Nephron (organoid): Measurements from ENCODE around the gene KRTAP20-3.

Source experiments
- H3K27ac Mint-ChIP-seq, 3 experiments: 2 replicates each; pipeline ENCODE4 v1.8.0; 2020; ENCODE audit warnings: mixed read lengths in 3 of 3, mild to moderate bottlenecking in 2 of 3, moderate library complexity in 1 of 3
- H3K27me3 Mint-ChIP-seq: 2 replicates; pipeline ENCODE4 v1.8.0; 2021; ENCODE audit warnings: low read depth, mild to moderate bottlenecking, moderate library complexity, mixed read lengths
- H3K36me3 Mint-ChIP-seq: 2 replicates; pipeline ENCODE4 v1.8.0; 2020; ENCODE audit warnings: low read depth, mixed read lengths
- H3K4me1 Mint-ChIP-seq: 2 replicates; pipeline ENCODE4 v1.8.0; 2020; ENCODE audit warnings: mixed read lengths
- H3K4me3 Mint-ChIP-seq, 3 experiments: 2 replicates each; pipeline ENCODE4 v1.8.0; 2020; ENCODE audit warnings: mild to moderate bottlenecking in 3 of 3, mixed read lengths in 3 of 3, moderate library complexity in 2 of 3
- H3K9me3 Mint-ChIP-seq: 2 replicates; pipeline ENCODE4 v1.8.0; 2020; ENCODE audit warnings: mixed read lengths
- CTCF ChIP-seq, 3 experiments: fragments of 200-600 bp; sonication (generic); IDR thresholded peaks; one replicate each; pipeline ENCODE4 v1.5.0; 2021; ENCODE audit warnings: antibody characterized with exemption in 3 of 3; ENCODE audit not compliant: unreplicated experiment in 3 of 3

KRTAP20-3 gene

GRCh38 chr21:30668776-30669175 lies 26.1 kb downstream of the KRTAP20-3 start:
- no peak for TF ChIP-seq CTCF (IDR thresholded peaks at IDR 0.05; ENCODE audit: unreplicated experiment in 3 of 3)
- no peaks in the 10 kb centered on the region for H3K36me3 Mint-ChIP-seq
- peaks cover 5% of the 10 kb centered on the region for H3K9me3 Mint-ChIP-seq
- no peak overlapping the region for H3K27ac Mint-ChIP-seq
- H3K4me1 Mint-ChIP-seq: no peaks in the 10 kb centered on the region
- no peak overlapping the region for H3K4me3 Mint-ChIP-seq
- H3K27me3 Mint-ChIP-seq: no peaks in the 10 kb centered on the region

GRCh38 chr21:30672985-30673650 lies 30.5 kb downstream of the KRTAP20-3 start:
- H3K9me3 Mint-ChIP-seq: peaks cover 5% of the 10 kb centered on the region
- no peak overlapping the region for H3K27ac Mint-ChIP-seq
- H3K4me1 Mint-ChIP-seq: no peaks in the 10 kb centered on the region
- no peak for TF ChIP-seq CTCF (IDR thresholded peaks at IDR 0.05; ENCODE audit: unreplicated experiment in 3 of 3)
- H3K27me3 Mint-ChIP-seq: no peaks in the 10 kb centered on the region
- no peaks in the 10 kb centered on the region for H3K36me3 Mint-ChIP-seq
- no peak overlapping the region for H3K4me3 Mint-ChIP-seq

- H3K27ac Mint-ChIP-seq: no peak overlapping the region
- no peaks in the 10 kb centered on the region for H3K27me3 Mint-ChIP-seq
- H3K4me1 Mint-ChIP-seq: no peaks in the 10 kb centered on the region
- TF ChIP-seq CTCF (IDR thresholded peaks at IDR 0.05; ENCODE audit: unreplicated experiment in 3 of 3): no peak
- peaks cover 5% of the 10 kb centered on the region for H3K9me3 Mint-ChIP-seq
- no peak overlapping the region for H3K4me3 Mint-ChIP-seq
- H3K36me3 Mint-ChIP-seq: no peaks in the 10 kb centered on the region
Observed at GRCh38 chr21:30674312-30674711, 31.6 kb downstream of the KRTAP20-3 start.

- Mint-ChIP-seq H3K4me1 (no peaks in the 10 kb centered on the region), H3K27me3 (no peaks in the 10 kb centered on the region), H3K36me3 (no peaks in the 10 kb centered on the region), H3K9me3 (no peaks in the 10 kb centered on the region), H3K4me3 (no peak overlapping the region), H3K27ac (no peak overlapping the region)
- no peak for TF ChIP-seq CTCF (IDR thresholded peaks at IDR 0.05; ENCODE audit: unreplicated experiment in 3 of 3)
Observed at GRCh38 chr21:30676737-30677136, 34.1 kb downstream of the KRTAP20-3 start.

- H3K4me1 Mint-ChIP-seq: no peaks in the 10 kb centered on the region
- TF ChIP-seq CTCF (IDR thresholded peaks at IDR 0.05; ENCODE audit: unreplicated experiment in 3 of 3): no peak
- H3K27me3 Mint-ChIP-seq: no peaks in the 10 kb centered on the region
Observed at GRCh38 chr21:30680586-30680985, 37.9 kb downstream of the KRTAP20-3 start.

GRCh38 chr21:30684506-30684905 lies 41.8 kb downstream of the KRTAP20-3 start:
- Mint-ChIP-seq H3K27me3 (no peaks in the 10 kb centered on the region), H3K9me3 (peaks cover 3% of the 10 kb centered on the region), H3K4me1 (no peaks in the 10 kb centered on the region), H3K4me3 (no peak overlapping the region), H3K36me3 (no peaks in the 10 kb centered on the region), H3K27ac (no peak overlapping the region)
- TF ChIP-seq CTCF (IDR thresholded peaks at IDR 0.05; ENCODE audit: unreplicated experiment in 3 of 3): no peak

More at GRCh38 chr21:30680586-30680985, 37.9 kb downstream of the KRTAP20-3 start:
- H3K9me3 Mint-ChIP-seq: peaks cover 3% of the 10 kb centered on the region
- H3K27ac Mint-ChIP-seq: no peak overlapping the region
- no peak overlapping the region for H3K4me3 Mint-ChIP-seq
- H3K36me3 Mint-ChIP-seq: no peaks in the 10 kb centered on the region
